ENCODE data around the gene CLDN24.

- no peak for TF ChIP-seq POLR2A (IDR thresholded peaks at IDR 0.05; ENCODE audit: extremely low read depth, insufficient read length)
- TF ChIP-seq CTCF (IDR thresholded peaks at IDR 0.05; ENCODE audit: low read depth, low read length) = no peak
- TF ChIP-seq MYC (IDR thresholded peaks at IDR 0.05; ENCODE audit: low read depth, low read length) = no peak
Measured at GRCh38 chr4:183287677-183288076, 34.5 kb downstream of the CLDN24 start.
